Tibial artery (tissue), 4 donors: ENCODE data around the gene NTRK3.
"Not testable (repeated sequence)": the region's sequence is repeated elsewhere in the genome, so short reads cannot be mapped to it uniquely, and the experiment has no call there.

Experiments
- DNase-seq, 2 donors: peaks; one replicate each; pipeline ENCODE4 v3.0.0-alpha.2; 2019
- H3K27ac ChIP-seq, 2 donors: fragments of 200-600 bp; sonication (generic) in 1 of 2; 1 replicate in 1 of 2; 2 replicates in 1 of 2; pipeline ENCODE4 v1.5.1; 2018 to 2019; ENCODE audit warnings: mild to moderate bottlenecking in 1 of 2
- H3K27me3 ChIP-seq, 2 donors: fragments of 200-600 bp; sonication (generic) in 1 of 2; one replicate each; pipeline versions ENCODE4 v1.5.1 to v1.6.0; 2016 to 2019
- H3K36me3 ChIP-seq, 3 donors: fragments of 200-600 bp; sonication (generic) in 2 of 3; one replicate each; pipeline ENCODE4 v1.5.1; 2016 to 2019; ENCODE audit warnings: mild to moderate bottlenecking in 2 of 3
- H3K4me1 ChIP-seq, 4 donors: fragments of 200-600 bp; sonication (generic) in 2 of 4; 1 replicate in 3 of 4; 2 replicates in 1 of 4; pipeline ENCODE4 v1.5.1; 2016 to 2019
- H3K4me3 ChIP-seq, 2 donors: fragments of 200-600 bp; sonication (generic) in 1 of 2; 1 replicate in 1 of 2; 2 replicates in 1 of 2; pipeline ENCODE4 v1.5.1; 2018 to 2019; ENCODE audit warnings: mild to moderate bottlenecking in 2 of 2
- H3K9me3 ChIP-seq, 3 donors: fragments of 200-600 bp; sonication (generic) in 1 of 3; one replicate each; pipeline ENCODE4 v1.5.1; 2016 to 2019
- CTCF ChIP-seq, 2 experiments: fragments of 200-600 bp in 1 of 2; fragments of 450-650 bp in 1 of 2; IDR thresholded peaks; one replicate each; pipeline ENCODE4 v1.5.1; 2017 to 2019; ENCODE audit warnings: antibody characterized with exemption in 2 of 2, mild to moderate bottlenecking in 1 of 2, moderate library complexity in 1 of 2
- intact Hi-C: fragments of 100-400 bp; cut with DNase I; formaldehyde crosslinking; loops from one replicate; pipeline ENCODE4 v1.15.0; 2023; ENCODE audit warnings: low total_unique reads

The NTRK3 gene

GRCh38 chr15:88036154-88036839 is 220.2 kb downstream of the NTRK3 start:
- peaks cover 0 to 10% (median 9%) of the 10 kb centered on the region in 3 donors for H3K36me3 ChIP-seq
- H3K4me3 ChIP-seq = no peak overlapping the region
- H3K9me3 ChIP-seq = no peaks in the 10 kb centered on the region
- no peaks in the 10 kb centered on the region for H3K27me3 ChIP-seq
- H3K27ac ChIP-seq = no peak overlapping the region
- H3K4me1 ChIP-seq = peaks cover 0 to 16% (median 4%) of the 10 kb centered on the region in 4 donors
- no peak for TF ChIP-seq CTCF (IDR thresholded peaks at IDR 0.05)
- intact Hi-C loops = no loop called here
- DNase-seq = no peak

GRCh38 chr15:88035381-88035780 is 221.2 kb downstream of the NTRK3 start:
- no peak overlapping the region for H3K27ac ChIP-seq
- intact Hi-C loops = no loop called here
- peaks cover 0 to 16% (median 15%) of the 10 kb centered on the region in 3 donors for H3K36me3 ChIP-seq
- TF ChIP-seq CTCF (IDR thresholded peaks at IDR 0.05) = no peak
- H3K4me3 ChIP-seq = no peak overlapping the region
- H3K4me1 ChIP-seq = peaks cover 0 to 12% (median 4%) of the 10 kb centered on the region in 4 donors
- H3K9me3 ChIP-seq = no peaks in the 10 kb centered on the region
- H3K27me3 ChIP-seq = no peaks in the 10 kb centered on the region
- DNase-seq = no peak

DNA sequence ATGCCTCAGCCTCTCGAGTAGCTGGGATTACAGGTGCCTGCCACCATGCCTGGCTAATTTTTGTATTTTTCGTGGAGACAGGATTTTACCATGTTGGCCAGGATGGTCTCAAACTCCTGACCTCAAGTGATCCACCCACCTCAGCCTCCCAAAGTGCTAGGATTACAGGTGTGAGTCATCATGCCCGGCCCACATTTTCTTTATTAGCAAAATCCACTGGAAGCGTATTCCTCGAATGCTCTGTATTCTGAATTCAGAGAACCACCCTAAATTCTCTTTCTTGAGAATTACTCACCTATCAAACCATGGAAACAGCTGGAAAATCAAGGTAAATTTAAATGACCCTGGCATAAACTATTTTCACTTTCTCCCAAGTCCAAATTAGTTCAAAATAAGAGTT is 223.1 kb downstream of the NTRK3 start:
- intact Hi-C loops, H3K27me3 ChIP-seq, DNase-seq, H3K27ac ChIP-seq, H3K9me3 ChIP-seq, H3K4me3 ChIP-seq: not testable (repeated sequence)
- H3K4me1 ChIP-seq = peaks cover 0 to 10% (median 4%) of the 10 kb centered on the region in 4 donors
- H3K36me3 ChIP-seq = peaks cover 0 to 19% (median 16%) of the 10 kb centered on the region in 3 donors

- no peak overlapping the region for H3K27ac ChIP-seq
- no peak for TF ChIP-seq CTCF (IDR thresholded peaks at IDR 0.05)
- intact Hi-C loops = no loop called here
- H3K4me3 ChIP-seq = no peak overlapping the region
- peaks cover 0 to 19% (median 16%) of the 10 kb centered on the region in 3 donors for H3K36me3 ChIP-seq
- peaks cover 0 to 8% (median 3%) of the 10 kb centered on the region in 4 donors for H3K4me1 ChIP-seq
- no peak for DNase-seq
- H3K27me3 ChIP-seq = no peaks in the 10 kb centered on the region
- no peaks in the 10 kb centered on the region for H3K9me3 ChIP-seq
These were observed 223.8 kb downstream of the NTRK3 start for GRCh38 chr15:88032787-88033186.

- TF ChIP-seq CTCF (IDR thresholded peaks at IDR 0.05) = no peak
- Histone ChIP-seq H3K36me3 (peaks cover 0 to 19% (median 16%) of the 10 kb centered on the region in 3 donors), H3K27ac (no peak overlapping the region), H3K4me3 (no peak overlapping the region), H3K4me1 (peaks cover 0 to 8% (median 3%) of the 10 kb centered on the region in 4 donors), H3K9me3 (no peaks in the 10 kb centered on the region), H3K27me3 (no peaks in the 10 kb centered on the region)
- DNase-seq = no peak
- intact Hi-C loops = no loop called here
These were observed 225.1 kb downstream of the NTRK3 start for GRCh38 chr15:88031461-88031860.

- H3K27ac ChIP-seq = no peak overlapping the region
- no peak for TF ChIP-seq CTCF (IDR thresholded peaks at IDR 0.05)
- intact Hi-C loops = no loop called here
- no peaks in the 10 kb centered on the region for H3K4me1 ChIP-seq
- no peak overlapping the region for H3K4me3 ChIP-seq
- peaks cover 8 to 19% (median 16%) of the 10 kb centered on the region in 3 donors for H3K36me3 ChIP-seq
- no peaks in the 10 kb centered on the region for H3K9me3 ChIP-seq
- no peaks in the 10 kb centered on the region for H3K27me3 ChIP-seq
- no peak for DNase-seq
These were observed 226.8 kb downstream of the NTRK3 start for GRCh38 chr15:88029696-88030095.
